ENCODE data around the gene LIPC.

LIPC gene

DNA sequence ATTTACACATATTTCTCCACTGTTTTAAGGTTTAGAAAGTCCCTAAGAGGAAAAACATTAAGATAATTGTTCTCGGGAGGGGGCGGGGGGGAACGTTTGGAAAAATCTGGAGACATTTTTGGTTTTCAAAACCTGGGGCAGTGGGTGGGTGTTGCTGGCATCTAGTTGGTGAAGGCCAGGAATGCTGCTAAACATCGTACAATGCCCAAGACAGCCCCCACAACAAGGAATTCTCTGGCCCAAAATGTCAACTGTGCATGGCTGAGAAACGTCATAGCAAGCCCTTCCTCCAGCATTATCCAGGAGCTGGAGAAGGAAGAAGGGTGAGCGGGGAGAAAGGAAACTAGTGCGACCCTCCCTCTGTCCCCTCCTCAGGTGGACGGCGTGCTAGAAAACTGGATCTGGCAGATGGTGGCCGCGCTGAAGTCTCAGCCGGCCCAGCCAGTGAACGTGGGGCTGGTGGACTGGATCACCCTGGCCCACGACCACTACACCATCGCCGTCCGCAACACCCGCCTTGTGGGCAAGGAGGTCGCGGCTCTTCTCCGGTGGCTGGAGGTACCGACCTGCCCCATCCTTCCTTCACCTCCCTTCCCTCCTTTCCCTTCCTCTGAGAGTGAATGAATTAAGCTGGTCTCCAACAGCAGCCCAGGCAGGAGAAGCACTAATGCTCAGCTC is 109.8 kb downstream of the LIPC start:
- no peak for ATAC-seq (ENCODE audit: insufficient read depth, low read depth)
- H3K36me3 ChIP-seq (ENCODE audit: insufficient read depth, low read length) = no peaks in the 10 kb centered on the region
- H3K79me2 ChIP-seq (ENCODE audit: insufficient read depth, low read length) = no peaks in the 10 kb centered on the region

DNA sequence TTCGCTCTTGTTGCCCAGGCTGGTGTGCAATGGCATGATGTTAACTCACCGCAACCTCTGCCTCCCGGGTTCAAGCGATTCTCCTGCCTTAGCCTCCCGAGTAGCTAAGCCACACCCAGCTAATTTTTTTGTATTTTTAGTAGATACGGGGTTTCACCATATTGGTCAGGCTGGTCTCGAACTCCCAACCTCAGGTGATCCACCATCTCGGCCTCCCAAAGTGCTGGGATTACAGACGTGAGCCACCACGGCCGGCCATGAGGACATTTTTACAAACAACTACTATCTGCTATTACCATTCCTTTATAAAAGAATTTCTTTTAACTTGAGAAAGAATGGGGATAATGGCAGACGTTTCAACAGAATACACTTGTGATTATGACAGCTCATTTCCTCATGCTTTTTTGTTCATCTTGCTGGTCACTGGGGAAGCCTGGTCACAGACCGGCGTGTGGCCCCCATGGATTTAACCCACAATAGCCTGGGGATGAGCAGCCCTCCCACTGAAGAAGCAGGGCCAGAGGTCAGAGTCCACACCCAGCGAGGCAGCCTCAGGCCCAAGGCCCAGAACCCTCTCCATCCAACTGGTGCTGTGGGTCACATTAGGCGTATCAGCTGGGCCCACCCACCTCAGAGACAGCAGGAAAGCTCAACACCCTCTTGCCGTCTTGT is 112.0 kb downstream of the LIPC start:
- DNase-seq = no peak
- no peak overlapping the region for H3K4me2 ChIP-seq (ENCODE audit: insufficient read depth, low read length)
- peaks cover 21% of the 10 kb centered on the region for H3K4me1 ChIP-seq (ENCODE audit: insufficient read depth, low read length)
- no peak overlapping the region for H3K4me3 ChIP-seq (ENCODE audit: low read depth in 1 of 2, low read length in 2 of 2)
- no peaks in the 10 kb centered on the region for H3K9me3 ChIP-seq (ENCODE audit: insufficient read depth, low read length, severe bottlenecking)
- no peak overlapping the region for H2AFZ ChIP-seq (ENCODE audit: low read depth, low read length)
- no peak for TF ChIP-seq EZH2 (IDR thresholded peaks at IDR 0.05; ENCODE audit: borderline replicate concordance, low read depth, low read length, severe bottlenecking)
- TF ChIP-seq, protein P1, sequence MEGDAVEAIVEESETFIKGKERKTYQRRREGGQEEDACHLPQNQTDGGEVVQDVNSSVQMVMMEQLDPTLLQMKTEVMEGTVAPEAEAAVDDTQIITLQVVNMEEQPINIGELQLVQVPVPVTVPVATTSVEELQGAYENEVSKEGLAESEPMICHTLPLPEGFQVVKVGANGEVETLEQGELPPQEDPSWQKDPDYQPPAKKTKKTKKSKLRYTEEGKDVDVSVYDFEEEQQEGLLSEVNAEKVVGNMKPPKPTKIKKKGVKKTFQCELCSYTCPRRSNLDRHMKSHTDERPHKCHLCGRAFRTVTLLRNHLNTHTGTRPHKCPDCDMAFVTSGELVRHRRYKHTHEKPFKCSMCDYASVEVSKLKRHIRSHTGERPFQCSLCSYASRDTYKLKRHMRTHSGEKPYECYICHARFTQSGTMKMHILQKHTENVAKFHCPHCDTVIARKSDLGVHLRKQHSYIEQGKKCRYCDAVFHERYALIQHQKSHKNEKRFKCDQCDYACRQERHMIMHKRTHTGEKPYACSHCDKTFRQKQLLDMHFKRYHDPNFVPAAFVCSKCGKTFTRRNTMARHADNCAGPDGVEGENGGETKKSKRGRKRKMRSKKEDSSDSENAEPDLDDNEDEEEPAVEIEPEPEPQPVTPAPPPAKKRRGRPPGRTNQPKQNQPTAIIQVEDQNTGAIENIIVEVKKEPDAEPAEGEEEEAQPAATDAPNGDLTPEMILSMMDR (IDR thresholded peaks at IDR 0.05; ENCODE audit: borderline replicate concordance, extremely low read depth, low read length, poor library complexity, severe bottlenecking) = no peak
- H3K9ac ChIP-seq (ENCODE audit: low read depth, low read length) = no peak overlapping the region
- H3K27ac ChIP-seq (ENCODE audit: low read length) = no peak overlapping the region
- no peaks in the 10 kb centered on the region for H4K20me1 ChIP-seq (ENCODE audit: insufficient read depth, low read length)
- H3K36me3 ChIP-seq (ENCODE audit: insufficient read depth, low read length) = no peaks in the 10 kb centered on the region
- ATAC-seq (ENCODE audit: insufficient read depth, low read depth) = no peak
- H3K79me2 ChIP-seq (ENCODE audit: insufficient read depth, low read length) = no peaks in the 10 kb centered on the region
- no peaks in the 10 kb centered on the region for H3K27me3 ChIP-seq (ENCODE audit: insufficient read depth, low read length, poor library complexity)

More for the DNA sequence above, 109.8 kb downstream of the LIPC start:
- H3K9ac ChIP-seq (ENCODE audit: low read depth, low read length) = no peak overlapping the region
- peaks cover 21% of the 10 kb centered on the region for H3K4me1 ChIP-seq (ENCODE audit: insufficient read depth, low read length)
- no peak overlapping the region for H2AFZ ChIP-seq (ENCODE audit: low read depth, low read length)
- DNase-seq = no peak
- no peaks in the 10 kb centered on the region for H3K27me3 ChIP-seq (ENCODE audit: insufficient read depth, low read length, poor library complexity)
- no peaks in the 10 kb centered on the region for H4K20me1 ChIP-seq (ENCODE audit: insufficient read depth, low read length)
- no peak overlapping the region for H3K4me2 ChIP-seq (ENCODE audit: insufficient read depth, low read length)
- no peak overlapping the region for H3K4me3 ChIP-seq (ENCODE audit: low read depth in 1 of 2, low read length in 2 of 2)
- no peak overlapping the region for H3K27ac ChIP-seq (ENCODE audit: low read length)
- TF ChIP-seq, protein P1 (IDR thresholded peaks at IDR 0.05; ENCODE audit: borderline replicate concordance, extremely low read depth, low read length, poor library complexity, severe bottlenecking) = no peak
- no peak for TF ChIP-seq EZH2 (IDR thresholded peaks at IDR 0.05; ENCODE audit: borderline replicate concordance, low read depth, low read length, severe bottlenecking)
- H3K9me3 ChIP-seq (ENCODE audit: insufficient read depth, low read length, severe bottlenecking) = no peaks in the 10 kb centered on the region

DNA sequence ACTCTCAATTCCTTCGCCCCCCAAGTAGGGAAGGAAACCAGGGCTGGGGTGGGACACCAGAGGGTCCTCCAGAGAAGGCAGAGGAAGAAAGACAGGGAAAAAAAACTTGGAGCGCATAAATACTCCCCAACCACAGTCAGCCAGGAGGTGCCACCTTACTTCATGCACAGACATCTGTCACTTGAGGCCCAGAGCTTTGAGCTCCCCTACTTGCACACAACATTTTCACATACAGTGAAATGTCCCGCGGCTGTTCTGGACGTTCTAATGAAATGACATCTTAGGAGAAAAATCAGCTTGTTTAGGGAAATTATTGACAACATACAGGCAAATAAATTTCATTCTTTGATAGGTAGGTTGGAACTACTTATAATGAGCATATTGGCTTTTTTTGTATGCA is 113.0 kb downstream of the LIPC start:
- Histone ChIP-seq H3K9ac (ENCODE audit: low read depth, low read length) (no peak overlapping the region), H3K4me2 (ENCODE audit: insufficient read depth, low read length) (no peak overlapping the region), H3K9me3 (ENCODE audit: insufficient read depth, low read length, severe bottlenecking) (no peaks in the 10 kb centered on the region), H3K27me3 (ENCODE audit: insufficient read depth, low read length, poor library complexity) (no peaks in the 10 kb centered on the region), H3K4me1 (ENCODE audit: insufficient read depth, low read length) (peaks cover 21% of the 10 kb centered on the region), H3K36me3 (ENCODE audit: insufficient read depth, low read length) (no peaks in the 10 kb centered on the region), H3K27ac (ENCODE audit: low read length) (no peak overlapping the region), H3K79me2 (ENCODE audit: insufficient read depth, low read length) (no peaks in the 10 kb centered on the region), H2AFZ (ENCODE audit: low read depth, low read length) (no peak overlapping the region), H3K4me3 (ENCODE audit: low read depth in 1 of 2, low read length in 2 of 2) (no peak overlapping the region), H4K20me1 (ENCODE audit: insufficient read depth, low read length) (no peaks in the 10 kb centered on the region)
- peak; percentile 27; the same call in 1 of the 3 replicates for ATAC-seq (ENCODE audit: insufficient read depth, low read depth)
- TF ChIP-seq, protein P1 (IDR thresholded peaks at IDR 0.05; ENCODE audit: borderline replicate concordance, extremely low read depth, low read length, poor library complexity, severe bottlenecking) = no peak
- TF ChIP-seq EZH2 (IDR thresholded peaks at IDR 0.05; ENCODE audit: borderline replicate concordance, low read depth, low read length, severe bottlenecking) = no peak
- DNase-seq = no peak

Data from DND-41 (cell line).